DMS153 treated with DMSO at 0.1 percent for 48 hours (cell line): ENCODE measurements around the gene USP33.
A peak's percentile ranks its signal among the peaks of the same experiment; 100 is the strongest.
"Not testable (repeated sequence)": the region's sequence is repeated elsewhere in the genome, so short reads cannot be mapped to it uniquely, and the experiment has no call there.

ENCODE experiments used
- DNase-seq: peaks from one replicate; lab custom pipeline; 2025; ENCODE audit not compliant: unreplicated experiment; lab: John Stamatoyannopoulos, UW

Gene USP33

DNA sequence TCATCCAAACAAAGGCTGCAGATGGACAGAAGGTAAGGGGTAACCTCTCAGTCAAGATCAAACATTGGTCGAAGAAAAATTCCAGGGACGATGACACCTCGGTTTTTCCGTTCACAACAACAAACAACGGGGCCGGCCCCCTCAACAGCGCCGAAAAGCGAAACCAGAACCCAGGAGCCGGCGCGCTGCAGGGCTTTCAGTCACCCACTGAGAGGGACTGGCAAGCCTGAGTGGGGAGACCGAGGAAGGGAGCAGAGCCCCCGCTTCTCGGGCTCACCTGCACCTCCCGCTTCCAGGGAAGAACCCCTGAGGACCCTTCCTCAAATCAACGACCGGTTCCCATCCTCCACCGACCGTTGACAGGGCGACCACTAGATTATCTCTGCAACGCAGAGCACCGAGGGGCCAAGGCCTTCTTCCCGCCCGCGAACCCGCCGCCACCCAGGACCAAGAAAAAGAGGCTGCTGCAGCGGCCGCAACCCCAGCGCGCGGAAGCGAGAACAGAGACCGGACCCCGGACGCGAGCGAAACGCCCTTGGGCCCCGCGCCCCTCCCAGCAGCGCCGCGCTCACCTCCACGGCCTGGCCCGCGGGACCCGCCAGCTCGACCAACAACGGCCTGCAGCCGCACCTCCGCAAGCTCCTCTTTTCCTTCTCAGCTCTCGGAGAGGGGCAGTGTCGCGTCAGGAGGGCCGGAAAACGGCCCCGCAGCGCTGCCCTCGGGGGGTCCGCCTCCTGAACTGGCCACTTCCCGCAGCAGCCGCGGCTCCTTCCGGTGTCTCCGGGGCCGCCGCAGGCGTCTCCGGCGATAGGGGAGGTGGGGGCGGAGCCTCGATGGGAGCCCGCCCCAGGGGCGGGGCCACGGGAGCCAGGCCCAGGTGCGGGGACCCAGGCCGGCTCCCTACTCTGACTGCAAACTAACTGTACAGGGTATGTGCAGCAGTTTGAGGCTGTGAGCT, at the start of gene USP33:
Gene USP33 (minus strand): TSS at position 782 of the 958 bp plus-strand sequence. CDS start 18,155 bp downstream, outside the sequence.
- DNase-seq, result peak; percentile 86

- no peak for DNase-seq
Observed at GRCh38 chr1:77803371-77803770, 43.7 kb upstream of the USP33 start.

DNA sequence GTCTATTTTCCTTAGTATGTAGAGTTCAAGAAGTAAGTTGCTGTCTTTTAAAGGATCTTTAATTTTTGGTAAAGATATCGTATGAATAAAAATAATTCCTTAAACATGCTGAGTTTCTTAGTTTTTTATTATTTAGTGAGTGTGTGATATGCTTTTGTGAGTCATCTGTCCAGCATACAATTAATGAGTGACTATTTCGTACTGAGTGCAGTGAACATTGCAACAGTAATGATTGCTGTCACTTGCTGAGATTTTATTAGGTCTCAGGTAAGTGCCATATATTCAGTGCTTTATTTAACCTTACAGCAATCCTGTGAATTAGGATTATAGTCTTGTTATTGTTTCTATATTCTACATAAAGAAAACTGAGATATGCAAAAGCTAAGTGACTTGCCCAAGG, 42.4 kb upstream of the USP33 start:
- DNase-seq, result no peak

DNA sequence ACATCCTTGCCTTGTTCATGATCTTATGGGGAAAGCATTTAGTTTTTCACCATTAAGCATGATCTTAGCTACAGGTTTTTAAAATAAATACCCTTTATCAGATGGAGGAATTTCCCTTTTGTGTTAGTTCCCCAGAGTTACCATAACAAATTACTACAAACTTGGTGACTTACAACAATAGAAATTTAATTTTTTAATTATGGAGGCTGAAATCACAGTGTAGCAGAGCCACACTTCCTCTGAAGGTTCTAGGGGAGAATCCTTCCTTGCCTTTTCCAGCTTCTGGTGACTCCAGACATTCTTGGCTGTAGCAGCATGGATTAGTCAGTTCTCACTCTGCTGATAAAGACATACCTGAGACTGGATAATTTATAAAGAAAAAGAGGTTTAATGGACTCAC, 38.3 kb upstream of the USP33 start:
- DNase-seq, result no peak

DNA sequence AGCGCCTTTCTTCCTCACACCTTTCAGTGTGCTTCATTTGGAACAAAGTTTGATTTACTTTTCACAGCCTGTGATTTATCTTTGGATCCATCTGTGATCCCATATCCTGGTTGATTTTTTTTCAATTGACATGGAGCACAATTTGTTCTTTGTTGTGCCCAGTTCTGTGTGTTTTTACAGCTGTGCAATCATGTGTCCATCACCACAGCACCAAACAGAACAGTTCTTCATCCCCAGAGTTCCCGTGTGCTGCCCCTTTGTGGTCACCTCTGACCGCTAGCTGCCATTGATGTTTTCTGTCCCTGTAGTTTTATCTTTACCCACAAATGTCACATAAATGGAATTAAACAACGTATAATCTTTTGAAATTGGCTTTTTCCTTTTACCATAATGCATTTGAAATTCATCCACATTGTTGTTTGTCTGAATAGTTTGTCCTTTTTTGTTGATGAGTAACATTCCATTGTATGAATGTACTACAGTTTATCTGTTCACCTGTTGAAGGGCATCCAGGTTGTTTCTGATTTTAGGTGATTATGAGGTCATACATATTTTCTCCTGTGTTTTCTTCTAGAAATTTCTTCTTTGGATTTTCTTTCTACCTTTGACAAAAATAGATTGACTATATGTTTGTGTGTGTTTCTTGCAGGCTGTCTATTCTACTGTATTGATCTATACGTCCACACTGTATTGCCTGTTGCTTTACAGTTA, 37.2 kb upstream of the USP33 start:
- DNase-seq, result no peak

DNA sequence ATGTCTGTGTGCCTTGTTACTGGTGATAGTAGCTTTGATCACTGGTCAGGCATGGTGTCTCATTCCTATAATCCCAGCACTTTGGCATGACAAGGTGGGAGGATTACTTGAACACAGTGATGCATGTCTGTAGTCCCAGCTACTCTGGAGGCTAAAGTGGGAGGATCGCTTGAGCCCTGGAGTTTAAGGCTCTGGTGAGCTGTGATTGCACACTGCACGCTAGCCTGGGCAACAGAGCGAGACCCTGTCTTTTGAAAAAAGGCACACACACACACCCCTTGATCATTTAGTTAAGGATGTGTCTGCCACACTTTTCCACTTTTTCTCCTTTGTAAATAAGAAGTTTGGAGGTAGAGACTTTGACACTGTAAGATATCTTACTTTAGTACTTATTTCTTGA, 34.9 kb upstream of the USP33 start:
- no peak for DNase-seq

DNA sequence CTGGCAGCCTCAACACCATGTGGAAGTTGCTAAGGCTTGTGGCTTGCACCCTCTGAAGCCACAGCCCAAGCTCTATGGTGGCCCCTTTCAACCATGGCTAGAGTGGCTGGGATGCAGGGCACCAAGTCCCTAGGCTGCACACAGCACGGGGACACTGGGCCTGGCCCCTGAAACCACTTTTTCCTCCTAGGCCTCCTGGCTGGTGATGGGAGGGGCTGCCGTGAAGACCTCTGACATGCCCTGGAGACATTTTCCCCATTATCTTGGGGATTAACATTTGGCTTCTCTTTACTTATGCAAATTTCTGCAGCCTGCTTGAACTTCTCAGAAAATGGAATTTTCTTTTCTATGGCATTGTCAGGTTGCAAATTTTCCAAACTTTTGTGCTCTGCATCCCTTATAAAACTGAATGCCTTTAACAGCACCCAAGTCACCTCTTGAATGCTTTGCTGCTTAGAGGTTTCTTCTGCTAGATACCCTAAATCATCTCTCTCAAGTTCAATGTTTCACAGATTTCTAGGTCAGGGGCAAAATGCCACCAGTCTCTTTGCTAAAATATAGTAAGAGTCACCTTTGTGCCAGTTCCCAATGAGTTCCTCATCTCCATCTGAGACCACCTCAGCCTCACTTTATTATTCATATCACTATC, 26.6 kb upstream of the USP33 start:
- DNase-seq, result not testable (repeated sequence)

GRCh38 chr1:77783141-77783540, 23.5 kb upstream of the USP33 start:
- no peak for DNase-seq

DNA sequence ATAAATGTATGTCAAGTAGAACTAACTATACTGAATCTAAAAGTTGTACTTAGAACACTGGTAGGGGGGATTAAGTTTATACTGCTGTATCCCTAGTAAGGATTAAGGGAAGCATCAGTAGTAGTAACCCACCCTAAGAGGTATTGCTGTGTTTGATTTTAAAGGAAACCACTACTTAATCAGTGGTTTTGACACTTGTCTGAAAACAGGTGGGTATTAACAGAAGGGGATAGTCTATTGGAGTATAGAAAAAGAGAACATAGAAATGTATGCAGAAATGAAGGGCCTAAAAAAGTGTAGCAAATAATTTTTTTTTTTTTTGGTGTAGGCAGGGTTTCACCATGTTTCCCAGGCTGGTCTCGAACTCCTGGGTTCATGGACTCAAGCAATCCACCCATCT, 22.0 kb upstream of the USP33 start:
- no peak for DNase-seq

- peak; percentile 78 for DNase-seq
Observed at GRCh38 chr1:77779529-77780281, 20.1 kb upstream of the USP33 start, which contains the start of gene MIGA1. Gene MIGA1, plus strand, starts transcription at chr1:77779649. Its CDS starts 3,604 bp downstream, at chr1:77783253.

GRCh38 chr1:77776007-77776700, 16.5 kb upstream of the USP33 start:
- no peak for DNase-seq

DNA sequence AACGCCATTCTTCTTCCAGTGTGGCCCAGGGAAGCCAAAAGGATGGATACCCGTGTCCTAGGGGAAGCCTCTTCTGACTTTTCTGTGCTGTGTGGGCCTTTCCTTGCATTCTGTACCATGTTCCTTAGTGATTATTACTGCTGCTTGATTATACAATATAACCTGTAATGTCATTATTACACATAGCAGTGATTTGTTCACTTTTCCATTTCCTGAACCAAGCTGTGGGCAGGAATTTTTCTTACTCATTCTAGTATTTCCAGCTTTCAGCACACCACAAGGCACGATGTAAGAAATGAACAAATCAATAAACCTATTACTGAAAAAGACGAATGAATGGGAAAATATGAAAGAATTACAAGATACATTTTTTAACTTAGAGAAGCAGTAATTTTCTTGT, 8.4 kb upstream of the USP33 start:
- DNase-seq, result no peak

DNA sequence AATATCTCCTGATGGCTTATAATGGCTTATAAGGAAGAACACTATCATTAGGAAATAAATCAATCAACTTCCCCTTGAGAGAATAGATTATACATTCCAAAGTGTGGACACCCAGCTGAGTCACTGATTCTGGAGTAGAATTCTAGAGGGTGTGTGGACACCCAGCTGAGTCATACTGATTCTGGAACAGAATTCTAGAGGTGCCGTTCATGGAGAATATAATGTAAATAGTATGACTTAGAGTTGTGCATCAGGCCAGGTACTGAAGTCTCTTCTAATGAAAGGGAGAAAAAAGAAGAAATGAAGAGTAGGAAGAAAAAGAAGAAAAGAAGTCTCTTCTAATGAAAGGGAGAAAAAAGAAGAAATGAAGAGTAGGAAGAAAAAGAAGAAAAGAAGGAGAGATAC, 2.4 kb upstream of the USP33 start:
- DNase-seq, result no peak

DNA sequence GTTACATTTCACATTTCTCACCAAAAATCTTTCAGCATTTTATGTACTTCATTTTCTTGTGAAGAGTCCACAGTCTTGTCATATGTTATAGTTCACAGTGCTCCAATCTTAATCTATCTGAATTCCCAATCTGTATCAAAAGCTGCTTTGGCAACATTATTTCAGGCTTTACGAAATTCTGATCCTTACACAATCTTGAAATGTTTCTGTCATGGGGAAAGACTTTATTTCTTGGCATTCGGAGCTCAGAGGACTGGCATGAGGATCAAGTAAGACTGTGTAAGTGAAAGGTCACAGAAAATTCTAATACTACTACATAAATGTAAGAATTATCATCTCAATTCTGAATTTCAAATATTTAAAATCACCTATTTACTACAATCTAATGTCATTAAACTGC, 2.0 kb downstream of the USP33 start:
- DNase-seq, result no peak

DNA sequence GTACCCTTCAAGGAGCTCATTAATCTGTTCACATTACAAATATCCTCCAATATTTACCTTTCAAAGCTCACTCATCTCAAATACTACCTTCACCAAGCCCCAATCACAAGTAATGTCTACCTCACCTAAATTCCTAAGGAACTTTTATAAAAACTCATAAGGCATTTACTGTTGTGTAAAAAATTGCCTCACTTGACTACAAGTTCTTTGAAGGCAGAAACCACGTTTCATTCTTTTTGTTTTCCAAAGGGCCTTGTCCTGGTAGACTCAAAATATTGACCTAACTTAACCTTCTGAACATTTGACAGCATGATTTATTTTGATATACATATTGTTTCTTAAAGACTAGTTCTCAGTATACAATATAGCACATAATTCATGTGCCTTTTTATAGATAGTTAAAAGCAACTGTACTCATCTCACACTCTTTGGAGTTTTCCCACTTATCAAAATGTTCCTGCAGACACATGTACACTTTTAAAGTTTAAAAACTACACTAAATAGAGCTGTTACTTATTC, 2.5 kb downstream of the USP33 start:
- no peak for DNase-seq

GRCh38 chr1:77756052-77756754, 3.4 kb downstream of the USP33 start:
- no peak for DNase-seq

- not testable (repeated sequence) for DNase-seq
Observed at GRCh38 chr1:77749489-77749888, 10.2 kb downstream of the USP33 start.

DNA sequence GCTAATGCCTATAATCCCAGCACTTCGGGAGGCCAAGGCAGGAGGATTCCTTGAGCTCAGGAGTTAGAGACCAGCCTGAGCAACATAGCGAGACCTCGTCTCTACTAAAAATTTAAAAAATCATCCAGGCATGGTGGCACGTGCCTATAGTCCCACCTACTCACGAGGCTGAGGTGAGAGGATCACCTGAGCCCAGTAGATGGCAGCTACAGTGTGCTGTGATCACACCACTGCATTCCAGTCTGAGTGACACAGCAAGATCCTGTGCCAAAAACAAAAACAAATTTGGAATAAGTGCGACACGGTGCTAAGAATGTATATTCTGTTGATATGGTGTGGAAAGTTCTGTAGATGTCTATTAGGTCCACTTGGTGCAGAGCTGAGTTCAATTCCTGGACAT, 15.1 kb downstream of the USP33 start:
- no peak for DNase-seq

GRCh38 chr1:77742011-77742555, 17.6 kb downstream of the USP33 start:
- DNase-seq, result no peak
